Measurements from ENCODE around the gene KIFC3.
"Not testable (repeated sequence)": the region's sequence is repeated elsewhere in the genome, so short reads cannot be mapped to it uniquely, and the experiment has no call there.

The KIFC3 gene

GRCh38 chr16:57823836-57824235 lies 21.5 kb upstream of the KIFC3 start:
- no peak for DNase-seq

- no peak for DNase-seq
Observed at GRCh38 chr16:57822856-57823255, 20.6 kb upstream of the KIFC3 start.

- no peak for DNase-seq
Observed at GRCh38 chr16:57822018-57822553, 19.8 kb upstream of the KIFC3 start.

- no peak for DNase-seq
Observed at GRCh38 chr16:57821149-57821971, 19.1 kb upstream of the KIFC3 start.

GRCh38 chr16:57818377-57819064 lies 16.2 kb upstream of the KIFC3 start:
- DNase-seq, result no peak

- no peak for DNase-seq
Observed at GRCh38 chr16:57817680-57818079, 15.4 kb upstream of the KIFC3 start.

- no peak for DNase-seq
Observed at GRCh38 chr16:57815987-57816745, 13.9 kb upstream of the KIFC3 start.

- no peak for DNase-seq
Observed at GRCh38 chr16:57814896-57815295, 12.6 kb upstream of the KIFC3 start.

GRCh38 chr16:57813466-57813865 lies 11.2 kb upstream of the KIFC3 start:
- DNase-seq, result no peak

- not testable (repeated sequence) for DNase-seq
Observed at GRCh38 chr16:57811340-57811739, 9.0 kb upstream of the KIFC3 start.

GRCh38 chr16:57810197-57811031 lies 8.1 kb upstream of the KIFC3 start:
- peak; percentile 77 to 93 for DNase-seq

GRCh38 chr16:57809276-57810196 lies 7.2 kb upstream of the KIFC3 start:
- no peak for DNase-seq

GRCh38 chr16:57808589-57809228 lies 6.4 kb upstream of the KIFC3 start:
- DNase-seq, result no peak

- peak; percentile 78 to 94 for DNase-seq
Observed at GRCh38 chr16:57807968-57808528, 5.8 kb upstream of the KIFC3 start.

- peak; percentile 44 to 63 for DNase-seq
Observed at GRCh38 chr16:57807252-57807967, 5.1 kb upstream of the KIFC3 start.

- DNase-seq, result no peak
Observed at GRCh38 chr16:57805176-57805575, 2.9 kb upstream of the KIFC3 start.

GRCh38 chr16:57804111-57804837 lies 2.0 kb upstream of the KIFC3 start:
- DNase-seq, result no peak

GRCh38 chr16:57803134-57803990 lies 1.1 kb upstream of the KIFC3 start:
- DNase-seq, result no peak
